Prostate gland (tissue), 2 donors: ENCODE measurements around the gene NDFIP1.

Experiments
- CTCF ChIP-seq, 4 experiments: fragments of 200-600 bp in 2 of 4; fragments of 450-650 bp in 2 of 4; sonication (generic) in 2 of 4; IDR thresholded peaks; 1 replicate in 3 of 4; 2 replicates in 1 of 4; pipeline ENCODE4 v1.5.1; 2016 to 2019; ENCODE audit warnings: antibody characterized with exemption in 4 of 4, mild to moderate bottlenecking in 2 of 4, moderate library complexity in 2 of 4
- POLR2A ChIP-seq: fragments of 450-650 bp; IDR thresholded peaks from one replicate; pipeline ENCODE4 v1.6.1; 2016; ENCODE audit warnings: antibody characterized with exemption, mild to moderate bottlenecking

- TF ChIP-seq POLR2A, result no peak
- no peak for TF ChIP-seq CTCF (IDR thresholded peaks at IDR 0.05)
Observed at GRCh38 chr5:142119051-142119625, 10.6 kb downstream of the NDFIP1 start.
